ENCODE data around the gene LCE2D.
"Not testable (repeated sequence)": the region's sequence is repeated elsewhere in the genome, so short reads cannot be mapped to it uniquely, and the experiment has no call there.

The LCE2D gene, protein sequence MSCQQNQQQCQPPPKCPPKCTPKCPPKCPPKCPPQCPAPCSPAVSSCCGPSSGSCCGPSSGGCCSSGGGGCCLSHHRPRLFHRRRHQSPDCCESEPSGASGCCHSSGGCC

DNA sequence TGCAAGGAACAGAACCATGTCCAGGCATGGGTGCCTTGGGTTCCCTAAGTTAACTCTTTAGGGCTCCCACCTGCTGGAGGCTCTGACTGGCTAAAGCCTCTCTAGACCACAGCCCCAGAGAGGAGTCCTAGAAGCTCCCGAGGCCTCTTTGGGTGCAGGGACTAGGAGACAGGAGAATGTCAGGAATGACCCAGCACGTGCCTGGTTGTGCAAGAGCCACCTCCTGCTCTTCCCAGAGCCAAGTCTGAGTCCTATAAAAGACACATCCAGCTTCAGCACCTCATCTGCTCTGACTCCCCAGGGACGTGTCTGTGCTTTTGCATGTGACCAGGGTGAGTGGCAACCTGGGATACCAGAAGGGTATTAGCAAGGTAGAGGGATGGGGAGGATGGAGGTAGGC is at the start of gene LCE2D:
Gene LCE2D, plus strand, starts transcription at position 283 of the 400 bp plus-strand sequence. CDS start 726 bp downstream, outside the sequence.
- DNase-seq (ENCODE audit: low spot score) = no peak

DNA sequence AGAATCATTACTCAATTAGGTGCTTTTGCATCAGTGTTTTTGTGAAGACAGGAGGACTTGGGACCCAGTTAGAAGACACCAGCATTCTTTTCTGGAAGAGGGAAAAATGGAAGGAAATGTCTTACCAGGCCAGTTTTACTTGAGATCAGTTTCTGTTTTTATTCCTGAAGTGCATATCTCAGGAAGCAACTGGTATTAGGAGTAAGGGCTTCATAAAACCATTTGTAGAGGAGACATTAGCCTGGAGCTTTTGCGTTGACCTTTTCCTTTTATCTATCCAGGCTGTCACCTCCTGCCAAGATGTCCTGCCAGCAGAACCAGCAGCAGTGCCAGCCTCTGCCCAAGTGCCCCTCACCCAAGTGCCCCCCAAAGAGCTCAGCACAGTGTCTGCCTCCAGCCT is 49.7 kb upstream of the LCE2D start, which contains the start of gene LCE3B:
Gene LCE3B, plus strand, starts transcription at position 301 of the 400 bp plus-strand sequence. Its CDS starts 0 bp downstream, at position 301.
- no peak for DNase-seq (ENCODE audit: low spot score)

DNA sequence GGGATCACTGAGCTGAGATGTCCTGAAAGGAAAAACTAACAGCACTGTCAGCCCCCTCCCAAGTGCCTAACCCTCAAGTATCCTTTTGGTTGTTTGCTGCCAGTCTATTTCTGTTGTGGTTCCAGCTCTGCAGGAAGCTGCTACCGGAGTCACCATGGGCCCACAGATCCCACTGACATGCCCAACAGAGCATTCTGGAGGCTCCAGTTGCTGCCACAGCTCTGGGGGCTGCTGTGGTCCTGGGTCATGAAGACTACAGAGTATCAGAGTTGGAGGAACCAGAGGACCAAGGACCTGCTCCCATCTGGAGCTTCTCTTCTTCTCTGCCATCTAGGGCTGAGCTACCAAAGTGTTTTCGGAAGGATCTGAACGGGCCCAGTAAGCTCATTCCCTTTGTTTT is 41.2 kb upstream of the LCE2D start:
- no peak for DNase-seq (ENCODE audit: low spot score)

DNA sequence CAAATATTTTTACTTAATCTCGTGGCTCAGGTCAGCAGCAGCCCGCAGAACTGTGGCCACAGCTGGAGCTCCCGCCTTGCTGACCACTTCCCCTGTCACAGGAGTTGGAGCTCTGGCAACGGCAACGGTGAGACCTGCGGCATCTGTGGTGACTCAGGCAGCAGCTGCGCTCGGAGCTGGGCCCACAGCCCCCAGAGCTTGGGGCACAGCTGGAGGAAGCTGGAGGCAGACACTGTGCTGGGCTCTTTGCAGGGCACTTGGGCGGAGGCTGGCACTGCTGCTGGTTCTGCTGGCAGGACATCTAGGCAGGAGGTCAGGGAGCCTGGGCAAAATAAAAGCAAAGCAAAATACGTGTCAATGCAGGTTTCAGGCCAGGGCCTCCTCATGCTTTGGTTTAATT is 40.4 kb upstream of the LCE2D start, which contains the start of gene LCE3A:
Gene LCE3A, minus strand, starts transcription at position 301 of the 400 bp plus-strand sequence. Its CDS starts 0 bp downstream, at position 301.
- DNase-seq (ENCODE audit: low spot score) = no peak

DNA sequence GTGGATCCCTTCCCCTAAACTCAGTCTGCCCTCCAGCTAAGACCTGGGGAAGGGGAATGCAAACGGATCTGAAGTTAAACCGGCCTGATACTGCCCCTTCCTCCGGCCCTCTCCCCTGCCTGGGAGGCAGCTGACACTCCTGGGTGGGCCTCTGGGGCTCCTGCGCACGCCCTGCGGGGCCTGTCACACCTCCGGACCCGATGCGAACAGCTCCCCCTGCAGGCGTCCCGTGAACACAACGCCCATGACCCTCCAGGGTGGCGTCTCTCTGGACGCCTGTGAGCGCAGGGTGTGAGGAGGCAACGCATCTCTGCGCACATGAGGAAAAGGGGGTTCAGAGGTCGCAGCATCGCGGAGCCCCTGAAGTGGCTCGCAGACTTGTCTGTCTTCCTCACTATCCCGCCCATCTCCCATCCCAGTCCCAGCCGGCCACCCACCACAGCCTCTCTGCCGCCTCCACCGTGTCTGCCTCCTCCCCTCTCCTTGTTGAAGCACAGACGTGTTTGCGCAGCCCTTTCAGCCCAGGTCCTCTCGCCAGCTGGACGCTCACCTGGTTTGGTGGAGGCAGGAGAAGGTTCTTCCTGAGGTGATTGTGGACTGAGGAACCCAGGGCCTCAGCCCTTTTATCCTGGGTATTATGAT is 39.9 kb upstream of the LCE2D start:
- no peak for DNase-seq (ENCODE audit: low spot score)

DNA sequence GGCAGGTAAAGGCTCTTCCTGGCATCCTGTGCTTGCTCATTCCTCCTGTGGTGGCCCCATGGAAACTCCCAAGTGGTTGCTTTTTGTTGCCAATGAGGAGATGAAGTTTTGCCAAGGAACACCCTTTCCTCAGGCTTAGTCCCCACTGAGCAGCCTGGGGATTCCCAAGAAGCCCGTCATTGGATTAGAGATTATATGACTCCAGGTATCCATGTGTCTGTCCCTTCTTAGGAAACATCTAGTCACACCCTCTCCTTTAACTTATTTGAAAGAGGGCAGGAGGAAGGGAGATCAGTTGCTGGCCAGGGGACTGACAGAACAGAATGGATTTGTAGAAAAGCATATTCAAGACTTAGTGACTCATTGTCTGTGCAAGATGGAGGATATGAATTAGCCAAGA is 36.4 kb upstream of the LCE2D start:
- DNase-seq (ENCODE audit: low spot score) = no peak

DNA sequence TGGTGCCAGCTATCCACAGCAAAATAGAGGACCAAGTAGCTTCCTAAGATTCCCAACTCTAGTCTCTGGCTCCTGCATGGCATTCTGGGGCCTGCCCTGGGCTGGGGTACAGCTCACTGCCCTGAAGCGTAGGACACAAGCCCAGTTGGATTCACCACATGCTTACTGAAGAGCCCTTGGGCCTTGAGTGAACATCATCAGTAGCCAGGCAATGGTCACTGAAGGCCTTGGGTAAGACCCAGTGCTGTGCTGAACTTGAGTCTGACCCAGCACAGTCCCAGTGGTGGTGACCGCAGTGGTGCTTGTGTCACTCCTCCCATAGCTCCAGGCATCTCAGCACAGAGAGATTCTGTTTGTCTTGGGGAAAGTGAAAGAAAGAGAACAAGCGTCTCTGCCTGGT is 32.6 kb upstream of the LCE2D start:
- no peak for DNase-seq (ENCODE audit: low spot score)

DNA sequence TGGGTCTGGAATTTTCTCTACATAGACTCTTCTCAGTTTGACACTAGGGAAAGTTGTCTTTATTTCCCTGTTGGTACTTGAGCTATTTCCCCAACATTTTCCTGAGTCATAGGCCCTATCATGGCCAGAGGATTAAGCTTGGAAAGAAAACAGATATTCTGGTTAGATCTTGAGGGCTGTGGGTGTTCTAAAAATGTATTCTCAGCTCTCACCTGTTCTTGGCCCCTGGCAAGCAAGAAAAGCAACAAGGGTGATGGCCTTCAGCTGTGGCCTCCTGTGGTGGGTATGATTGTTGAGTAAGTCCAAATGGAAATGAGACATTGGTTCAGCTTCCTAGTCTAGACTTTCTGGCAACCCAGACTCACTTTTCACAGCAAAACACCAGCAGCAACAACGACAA is 22.8 kb upstream of the LCE2D start:
- no peak for DNase-seq (ENCODE audit: low spot score)

DNA sequence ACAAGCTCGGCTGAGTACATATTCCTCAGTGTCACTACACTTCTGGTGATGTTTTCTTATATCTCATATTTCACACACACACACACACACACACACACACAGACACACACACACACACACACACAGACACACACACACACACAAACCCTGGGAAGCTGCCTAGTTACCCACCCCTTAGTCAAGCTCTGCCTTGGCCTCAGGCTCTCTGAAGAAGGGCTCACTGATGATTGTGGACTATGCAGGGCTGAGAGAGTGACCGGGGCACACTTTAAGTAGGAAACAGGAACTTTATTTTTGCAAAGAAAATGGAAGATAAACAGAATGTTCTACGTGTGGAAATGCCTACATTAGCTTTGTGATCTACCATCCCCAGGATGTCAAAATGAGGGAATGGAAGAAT is 19.2 kb upstream of the LCE2D start:
- DNase-seq (ENCODE audit: low spot score) = no peak

DNA sequence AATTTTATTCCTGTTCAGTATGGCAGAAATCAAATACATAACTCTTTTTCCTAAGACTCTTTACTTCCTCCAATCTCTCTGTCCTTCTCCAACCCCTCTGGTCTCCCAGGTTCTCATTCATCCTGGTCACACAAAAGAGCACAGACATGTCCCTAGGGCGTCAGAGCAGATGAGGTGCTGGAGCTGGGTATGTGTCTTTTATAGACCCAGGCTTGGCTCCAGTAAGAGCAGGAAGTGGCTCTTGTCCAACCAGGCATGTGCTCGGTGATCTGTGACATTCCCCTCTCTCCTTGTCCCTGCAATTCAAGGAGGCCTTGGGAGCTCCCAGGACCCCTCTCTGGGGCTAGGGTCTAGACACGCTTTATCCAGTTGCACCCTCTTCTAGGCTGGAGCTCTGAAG is 18.0 kb upstream of the LCE2D start:
- no peak for DNase-seq (ENCODE audit: low spot score)

DNA sequence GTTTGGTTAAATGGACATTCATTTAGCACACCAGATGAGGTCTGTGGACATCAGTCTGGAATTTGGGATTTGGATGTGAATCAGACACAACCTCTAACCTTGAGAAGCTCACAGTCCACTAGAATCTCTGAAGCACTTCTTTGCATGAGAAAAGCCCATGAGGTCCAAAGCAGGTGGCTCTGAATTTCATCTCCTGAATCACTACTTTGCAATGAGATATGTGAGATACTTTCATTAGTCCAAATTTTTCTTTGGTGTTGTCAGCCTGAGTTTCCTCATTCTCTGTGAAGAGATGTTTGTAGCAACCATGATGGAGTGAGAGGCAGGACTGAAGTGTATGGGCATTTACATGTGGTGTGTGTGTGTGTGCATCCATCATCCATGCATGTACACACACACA is 16.5 kb upstream of the LCE2D start:
- DNase-seq (ENCODE audit: low spot score) = no peak

DNA sequence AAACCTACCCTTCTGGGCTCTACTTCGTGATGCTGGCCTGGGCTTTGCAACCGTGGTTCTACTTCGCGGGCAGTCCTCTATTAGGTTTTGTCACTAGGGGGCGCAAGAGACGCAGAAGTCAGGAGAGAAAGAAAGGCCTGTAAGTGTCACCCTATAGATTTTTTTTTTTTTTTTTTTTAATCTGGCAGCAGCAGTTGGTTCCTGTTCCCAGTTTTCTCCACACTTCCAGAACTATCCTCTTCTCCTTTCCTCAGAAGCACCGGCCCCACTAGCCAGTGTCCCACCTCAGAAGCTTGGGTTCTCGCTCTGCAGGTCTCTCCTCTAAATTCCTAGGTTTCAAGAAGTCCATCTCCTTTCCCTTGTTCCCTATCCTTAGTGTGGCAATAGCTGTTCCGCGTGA is 9.1 kb upstream of the LCE2D start:
- DNase-seq (ENCODE audit: low spot score) = peak; percentile 44

DNA sequence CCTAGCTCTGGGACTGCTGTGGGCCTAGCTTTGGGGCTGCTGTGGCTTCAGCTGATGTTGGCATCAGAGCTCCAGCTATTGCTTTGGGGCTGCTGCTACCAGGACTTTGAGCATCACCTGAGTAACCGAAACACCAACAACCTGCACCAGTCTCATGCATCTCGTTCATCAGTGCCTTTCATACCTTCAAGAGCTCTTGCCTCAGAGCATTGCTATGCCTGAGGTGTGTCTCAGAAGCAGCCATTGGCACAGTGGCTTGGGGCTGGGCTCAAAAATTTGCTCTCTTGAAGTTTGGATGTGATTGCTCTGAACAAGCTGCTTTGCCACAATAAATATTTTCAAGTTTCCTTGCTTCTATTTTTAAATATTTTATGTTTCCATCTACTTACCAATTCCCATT is 6.7 kb upstream of the LCE2D start:
- DNase-seq (ENCODE audit: low spot score) = no peak

DNA sequence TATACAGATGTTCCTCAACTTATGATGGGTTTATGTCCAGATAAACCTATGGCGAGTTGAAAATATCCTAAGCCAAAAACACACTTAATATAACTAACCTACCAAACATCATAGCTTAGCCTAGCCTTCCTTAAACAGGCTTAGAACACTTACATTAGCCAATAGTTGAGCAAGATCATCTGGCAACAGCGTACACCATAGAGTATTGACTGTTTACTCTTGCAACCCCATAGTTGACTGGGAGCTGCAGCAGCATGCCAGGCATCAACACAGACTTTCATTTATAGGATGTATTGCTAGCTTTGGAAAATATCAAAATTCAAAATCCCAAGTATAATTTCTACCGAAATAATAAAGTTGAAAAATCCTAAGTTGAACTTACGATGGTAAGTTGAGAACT is 5.5 kb upstream of the LCE2D start:
- no peak for DNase-seq (ENCODE audit: low spot score)

DNA sequence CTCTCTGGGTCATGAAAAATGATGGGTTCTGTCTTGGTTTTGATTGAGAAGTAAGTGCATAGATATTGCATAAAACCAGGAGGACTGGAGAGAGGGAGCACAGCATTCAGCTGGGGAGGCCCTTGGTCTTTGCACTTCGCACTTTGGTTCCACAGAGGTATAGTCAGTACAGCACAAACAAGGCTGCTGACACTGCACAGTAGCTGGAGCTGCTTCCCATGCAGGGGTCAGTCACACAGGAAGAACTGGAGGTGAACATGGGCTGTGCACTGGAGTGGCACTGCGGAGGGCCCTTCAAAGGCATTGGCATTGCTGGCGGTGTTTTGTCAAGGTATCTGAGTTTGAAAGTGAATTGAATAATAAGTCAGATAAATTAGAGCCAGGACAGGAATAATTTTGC is 4.5 kb upstream of the LCE2D start:
- DNase-seq (ENCODE audit: low spot score) = no peak

DNA sequence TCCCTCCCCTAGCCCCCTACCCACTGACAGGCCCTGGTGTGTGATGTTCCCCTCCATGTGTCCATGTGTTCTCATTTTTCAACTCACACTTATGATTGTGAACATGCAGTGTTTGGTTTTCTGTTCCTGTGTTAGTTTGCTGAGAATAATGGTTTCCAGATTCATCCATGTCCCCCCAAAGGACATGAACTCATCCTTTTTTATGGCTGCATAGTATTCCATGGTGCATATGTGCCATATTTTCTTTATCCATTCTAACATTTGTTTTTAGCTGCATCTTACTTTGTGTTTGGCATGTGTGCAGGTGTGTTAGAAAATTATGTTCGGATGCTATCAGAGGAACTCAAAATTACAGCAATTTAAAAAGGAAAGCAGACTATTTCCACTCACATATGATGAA is 3.0 kb downstream of the LCE2D start:
- DNase-seq (ENCODE audit: low spot score) = not testable (repeated sequence)

DNA sequence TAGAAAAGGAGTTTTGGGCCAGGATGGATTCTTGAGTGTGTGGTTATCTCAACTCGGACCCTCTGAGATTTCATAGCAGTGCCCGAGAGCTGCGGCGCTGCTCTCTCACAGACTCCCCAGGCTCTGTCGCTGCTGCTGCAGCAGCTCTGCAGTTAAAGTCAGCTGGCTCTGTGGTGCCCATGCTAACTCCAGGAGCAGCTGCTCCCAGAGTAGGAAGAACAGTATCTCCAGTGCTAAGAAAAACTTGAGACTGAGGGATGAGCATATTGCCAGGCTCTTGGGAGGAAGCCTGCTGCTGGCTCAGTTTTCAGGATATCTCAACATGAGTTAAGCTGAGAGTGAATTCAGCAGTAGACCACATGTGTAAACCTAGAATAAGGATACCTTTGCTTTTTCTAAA is 4.5 kb downstream of the LCE2D start:
- DNase-seq (ENCODE audit: low spot score) = no peak

DNA sequence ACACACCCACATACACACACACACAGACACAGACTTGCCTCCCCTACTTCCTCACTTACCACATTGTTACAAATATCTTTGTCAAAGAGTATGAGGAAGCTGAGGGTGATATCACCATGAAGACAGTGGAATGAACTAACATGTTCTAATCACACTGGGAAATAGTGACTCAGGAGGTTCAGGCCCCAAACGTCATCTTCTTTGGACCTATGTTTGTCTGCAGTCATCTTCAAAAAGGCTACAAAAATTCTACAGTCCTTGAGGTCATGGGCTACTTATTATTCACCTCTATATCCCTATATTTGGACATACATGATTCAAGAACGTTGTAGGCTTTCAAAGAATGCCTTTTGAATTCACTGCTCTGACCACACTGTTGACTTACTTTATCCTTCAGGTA is 9.8 kb downstream of the LCE2D start:
- DNase-seq (ENCODE audit: low spot score) = no peak

DNA sequence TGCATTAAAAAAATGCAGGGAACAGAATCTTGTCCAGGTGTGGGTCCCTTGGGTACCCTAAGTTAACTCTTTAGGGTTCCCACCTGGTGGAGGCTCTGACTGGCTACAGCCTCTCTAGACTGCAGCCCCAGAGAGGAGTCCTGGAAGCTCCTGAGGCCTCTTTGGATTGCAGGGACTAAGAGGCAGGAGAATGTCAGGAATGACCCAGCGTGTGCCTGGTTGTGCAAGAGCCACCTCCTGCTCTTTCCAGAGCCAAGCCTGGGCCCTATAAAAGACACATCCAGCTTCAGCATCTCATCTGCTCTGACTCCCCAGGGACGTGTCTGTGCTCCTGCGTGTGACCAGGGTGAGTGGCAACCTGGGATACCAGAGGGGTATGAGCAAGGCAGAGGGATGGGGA is 11.8 kb downstream of the LCE2D start, which contains the start of gene LCE2C:
Gene LCE2C, plus strand, starts transcription at position 297 of the 400 bp plus-strand sequence. CDS start 737 bp downstream, outside the sequence.
- not testable (repeated sequence) for DNase-seq (ENCODE audit: low spot score)

DNA sequence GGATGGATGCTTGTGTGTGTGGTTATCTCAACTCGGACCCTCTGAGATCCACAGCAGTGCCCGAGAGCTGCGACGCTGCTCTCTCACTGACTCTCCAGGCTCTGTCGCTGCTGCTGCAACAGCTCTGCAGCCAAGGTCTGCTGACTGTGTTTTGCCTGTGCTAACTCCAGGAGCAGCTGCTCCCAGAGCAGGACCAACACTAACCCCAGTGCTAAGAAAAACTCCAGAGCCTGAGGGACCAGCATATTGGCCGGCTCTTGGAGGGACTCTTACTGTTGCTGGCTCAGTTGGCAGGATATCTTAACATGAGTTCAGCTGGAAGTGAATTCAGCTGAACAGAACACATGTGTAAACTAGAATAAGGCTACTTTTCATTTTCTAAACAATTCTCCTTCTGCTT is 16.3 kb downstream of the LCE2D start:
- DNase-seq (ENCODE audit: low spot score) = no peak

DNA sequence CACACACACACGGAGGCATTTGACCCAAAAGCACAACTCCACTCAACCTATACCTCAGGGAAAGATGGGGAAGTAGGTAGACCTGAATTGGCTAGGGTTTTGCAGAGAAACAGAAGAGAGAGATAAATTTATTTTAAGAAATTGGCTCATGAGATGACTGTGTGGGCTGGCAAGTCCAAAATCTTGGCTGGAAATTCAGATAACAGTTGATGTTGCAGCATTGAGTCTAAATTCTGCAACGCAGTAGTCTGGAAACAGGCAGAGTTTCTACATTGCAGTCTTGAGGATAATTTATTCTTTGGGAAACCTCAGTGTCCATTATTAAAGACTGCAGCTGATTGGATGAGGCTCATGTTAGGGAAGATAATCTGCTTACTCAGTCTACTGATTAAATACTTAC is 18.4 kb downstream of the LCE2D start:
- DNase-seq (ENCODE audit: low spot score) = no peak

DNA sequence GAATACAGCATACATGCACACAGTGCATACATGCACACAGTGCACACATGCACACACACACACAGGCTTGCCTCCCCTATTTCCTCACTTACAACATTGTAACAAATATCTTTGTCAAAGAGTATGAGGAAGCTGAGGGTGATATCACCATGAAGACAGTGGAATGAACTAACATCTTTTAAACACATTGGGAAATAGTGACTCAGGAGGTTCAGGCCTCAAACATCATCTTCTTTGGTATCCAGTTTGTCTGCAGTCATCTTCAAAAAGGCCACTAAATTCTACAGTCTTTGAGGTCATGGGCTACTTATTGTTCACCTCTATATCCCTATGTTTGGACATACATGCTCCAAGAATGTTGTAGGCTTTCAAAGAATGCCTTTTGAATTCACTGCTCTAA is 20.7 kb downstream of the LCE2D start:
- DNase-seq (ENCODE audit: low spot score) = no peak

DNA sequence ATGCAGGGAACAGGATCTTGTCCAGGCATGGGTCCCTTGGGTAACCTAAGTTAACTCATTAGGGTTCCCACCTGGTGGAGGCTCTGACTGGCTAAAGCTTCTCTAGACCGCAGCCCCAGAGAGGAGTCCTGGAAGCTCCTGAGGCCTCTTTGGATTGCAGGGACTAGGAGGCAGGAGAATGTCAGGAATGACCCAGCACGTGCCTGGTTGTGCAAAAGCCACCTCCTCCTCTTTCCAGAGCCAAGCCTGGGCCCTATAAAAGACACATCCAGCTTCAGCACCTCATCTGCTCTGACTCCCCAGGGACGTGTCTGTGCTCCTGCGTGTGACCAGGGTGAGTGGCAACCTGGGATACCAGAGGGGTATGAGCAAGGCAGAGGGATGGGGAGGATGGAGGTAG is 22.6 kb downstream of the LCE2D start, which contains the start of gene LCE2B:
Gene LCE2B, plus strand, starts transcription at position 301 of the 400 bp plus-strand sequence. CDS start 721 bp downstream, outside the sequence.
- DNase-seq (ENCODE audit: low spot score) = not testable (repeated sequence)

All from CD4-positive, alpha-beta T cell treated with Interleukin-15 for 4 hours (primary cell).